C4-2B (cell line): Measurements from ENCODE around the gene SOSTDC1.
A peak's percentile ranks its signal among the peaks of the same experiment; 100 is the strongest.

Source experiments
- H3K27ac ChIP-seq: fragments of 450-650 bp; 2 replicates; pipeline ENCODE4 v1.5.1; 2017
- CTCF ChIP-seq: fragments of 450-650 bp; conservative IDR thresholded peaks from 2 replicates; pipeline ENCODE4 v1.5.1; 2017; ENCODE audit warnings: mild to moderate bottlenecking
- ZFX ChIP-seq: fragments of 450-650 bp; IDR thresholded peaks from 2 replicates; pipeline ENCODE4 v1.6.1; 2017

SOSTDC1 gene

GRCh38 chr7:16436306-16436705 is 29.2 kb downstream of the SOSTDC1 start:
- TF ChIP-seq ZFX = no peak
- no peak for TF ChIP-seq CTCF
- no peak overlapping the region for H3K27ac ChIP-seq

- no peak overlapping the region for H3K27ac ChIP-seq
- TF ChIP-seq CTCF = no peak
- TF ChIP-seq ZFX = no peak
These were observed 31.9 kb downstream of the SOSTDC1 start for GRCh38 chr7:16433568-16434122.

GRCh38 chr7:16432425-16432731 is 33.2 kb downstream of the SOSTDC1 start:
- TF ChIP-seq ZFX (no peak), CTCF (peak; percentile 55)
- no peak overlapping the region for H3K27ac ChIP-seq

- no peak overlapping the region for H3K27ac ChIP-seq
- peak; percentile 77 for TF ChIP-seq CTCF
- no peak for TF ChIP-seq ZFX
These were observed 33.7 kb downstream of the SOSTDC1 start for GRCh38 chr7:16431646-16432424.

- no peak overlapping the region for H3K27ac ChIP-seq
- TF ChIP-seq CTCF (no peak), ZFX (no peak)
These were observed 35.4 kb downstream of the SOSTDC1 start for GRCh38 chr7:16430133-16430532.

- H3K27ac ChIP-seq = no peak overlapping the region
- TF ChIP-seq CTCF (no peak), ZFX (no peak)
These were observed 36.9 kb downstream of the SOSTDC1 start for GRCh38 chr7:16428672-16429071.

GRCh38 chr7:16428182-16428581 is 37.4 kb downstream of the SOSTDC1 start:
- no peak overlapping the region for H3K27ac ChIP-seq

More at GRCh38 chr7:16428182-16428581, 37.4 kb downstream of the SOSTDC1 start:
- TF ChIP-seq CTCF = no peak
- no peak for TF ChIP-seq ZFX
